ENCODE data around the gene HMG20A. TPM values are rescaled to one million over a fixed set of nuclear protein-coding genes. Genes with fewer than 3 reads are reported as not detected.

The HMG20A gene
- total RNA-seq, 4 donors from 2014 or later: 20.7 to 42.2 (median 31.2) TPM

GRCh38 chr15:77486542-77487468 is 66.1 kb downstream of the HMG20A start:
- Histone ChIP-seq H3K9me3 (no peaks in the 10 kb centered on the region), H3K4me3 (no peak overlapping the region), H3K36me3 (peaks cover 0 to 23% (median 14%) of the 10 kb centered on the region in 4 donors), H3K27ac (replicated peaks in 1 of 4) (peak overlapping the region in 3 of 4 donors; percentile 35 to 41 (median 37)), H3K4me1 (peaks cover 46 to 54% (median 51%) of the 10 kb centered on the region in 4 donors), H3K27me3 (no peaks in the 10 kb centered on the region)
- intact Hi-C loops (cut with DNase I): no loop called here
- WGBS: 57% methylated on average over 7 of the region's 7 CpGs
- no peak for DNase-seq (ENCODE audit: extremely low spot score)
- TF ChIP-seq POLR2AphosphoS5 (IDR thresholded peaks at IDR 0.05) (no peak), EP300 (IDR thresholded peaks at IDR 0.05) (no peak), POLR2A (IDR thresholded peaks at IDR 0.05; ENCODE audit: low read depth) (no peak), CTCF (IDR thresholded peaks at IDR 0.05) (no peak)

- Histone ChIP-seq H3K9me3 (no peaks in the 10 kb centered on the region), H3K27me3 (no peaks in the 10 kb centered on the region), H3K27ac (replicated peaks in 1 of 4) (peak overlapping the region in 3 of 4 donors; percentile 35 to 41 (median 37)), H3K4me3 (no peak overlapping the region), H3K36me3 (peaks cover 0 to 23% (median 14%) of the 10 kb centered on the region in 4 donors), H3K4me1 (peaks cover 40 to 47% (median 44%) of the 10 kb centered on the region in 4 donors)
- intact Hi-C loops (cut with DNase I): no loop called here
- TF ChIP-seq EP300 (IDR thresholded peaks at IDR 0.05) (no peak), POLR2A (IDR thresholded peaks at IDR 0.05; ENCODE audit: low read depth) (no peak), CTCF (IDR thresholded peaks at IDR 0.05) (no peak), POLR2AphosphoS5 (IDR thresholded peaks at IDR 0.05) (no peak)
- DNase-seq (ENCODE audit: extremely low spot score): no peak
- 69% methylated on average over 2 of the region's 2 CpGs for WGBS
These were observed 66.8 kb downstream of the HMG20A start for GRCh38 chr15:77487469-77487842.

DNA sequence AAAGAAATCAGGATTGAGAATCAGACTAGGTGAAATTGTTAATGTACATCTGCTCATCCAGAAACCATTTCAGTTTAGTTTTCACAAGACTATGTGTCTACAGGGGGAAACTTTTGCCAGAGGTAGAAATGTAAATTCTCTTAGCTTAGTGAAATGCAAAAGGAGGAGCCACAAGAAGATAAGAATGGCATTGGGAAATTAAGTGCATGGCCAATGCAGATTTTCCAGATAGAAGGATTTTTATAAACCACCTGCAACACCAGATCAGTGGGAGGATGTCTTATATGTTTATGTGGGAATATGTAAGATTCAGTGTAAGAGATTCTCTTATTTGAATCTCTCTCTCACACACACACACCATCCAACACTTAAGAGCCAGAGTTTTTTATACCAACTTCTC is 67.2 kb downstream of the HMG20A start:
- Histone ChIP-seq H3K36me3 (peaks cover 0 to 22% (median 14%) of the 10 kb centered on the region in 4 donors), H3K4me1 (peaks cover 38 to 43% (median 40%) of the 10 kb centered on the region in 4 donors), H3K4me3 (no peak overlapping the region), H3K9me3 (no peaks in the 10 kb centered on the region), H3K27ac (replicated peaks in 1 of 4) (no peak overlapping the region), H3K27me3 (no peaks in the 10 kb centered on the region)
- intact Hi-C loops (cut with DNase I): no loop called here
- TF ChIP-seq POLR2AphosphoS5 (IDR thresholded peaks at IDR 0.05) (no peak), POLR2A (IDR thresholded peaks at IDR 0.05; ENCODE audit: low read depth) (no peak), EP300 (IDR thresholded peaks at IDR 0.05) (no peak), CTCF (IDR thresholded peaks at IDR 0.05) (no peak)
- no peak for DNase-seq (ENCODE audit: extremely low spot score)

GRCh38 chr15:77489647-77490046 is 69.0 kb downstream of the HMG20A start:
- Histone ChIP-seq H3K4me3 (no peak overlapping the region), H3K36me3 (peaks cover 0 to 6% (median 2%) of the 10 kb centered on the region in 4 donors), H3K4me1 (peaks cover 25 to 40% (median 39%) of the 10 kb centered on the region in 4 donors), H3K9me3 (no peaks in the 10 kb centered on the region), H3K27me3 (no peaks in the 10 kb centered on the region), H3K27ac (replicated peaks in 1 of 4) (no peak overlapping the region)
- intact Hi-C loops (cut with DNase I): no loop called here
- DNase-seq (ENCODE audit: extremely low spot score): no peak
- TF ChIP-seq POLR2A (IDR thresholded peaks at IDR 0.05; ENCODE audit: low read depth) (no peak), POLR2AphosphoS5 (IDR thresholded peaks at IDR 0.05) (no peak), CTCF (IDR thresholded peaks at IDR 0.05) (no peak), EP300 (IDR thresholded peaks at IDR 0.05) (no peak)
- WGBS: 93% methylated on average over 5 of the region's 5 CpGs
